ENCODE data around the gene PORCN.
"Not testable (repeated sequence)": the region's sequence is repeated elsewhere in the genome, so short reads cannot be mapped to it uniquely, and the experiment has no call there.

The PORCN gene

DNA sequence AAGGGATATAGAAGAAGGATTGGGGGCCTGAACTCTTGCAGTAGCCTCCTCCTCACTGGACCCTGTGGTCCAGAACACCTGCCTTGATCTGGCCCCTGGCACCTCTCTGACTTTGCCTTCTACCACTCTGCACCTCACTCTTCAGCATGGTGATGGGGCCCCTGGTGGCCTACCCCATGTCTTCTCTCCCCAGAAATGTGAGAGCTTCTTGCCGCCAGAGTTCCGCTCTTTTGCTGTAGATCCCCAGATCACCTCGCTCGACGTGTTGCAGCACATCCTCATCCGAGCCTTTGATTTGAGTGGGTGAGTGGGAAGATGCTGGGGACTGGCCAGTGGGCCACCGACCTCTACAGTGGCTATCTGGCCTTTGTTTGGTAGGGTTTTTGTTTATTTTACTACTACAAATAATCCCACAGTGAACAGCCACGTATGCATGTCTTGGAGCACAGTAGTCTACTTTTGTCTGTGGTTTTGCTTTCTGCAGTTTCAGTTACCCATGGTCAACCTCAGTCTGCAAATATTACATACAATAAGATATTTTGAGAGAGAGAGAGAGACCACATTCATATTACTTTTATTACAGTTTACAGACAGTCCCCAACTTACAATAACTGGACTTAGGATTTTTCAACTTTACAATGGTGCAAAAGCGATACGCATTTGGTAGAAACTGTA lies 32.5 kb downstream of the PORCN start:
- DNase-seq = no peak

DNA sequence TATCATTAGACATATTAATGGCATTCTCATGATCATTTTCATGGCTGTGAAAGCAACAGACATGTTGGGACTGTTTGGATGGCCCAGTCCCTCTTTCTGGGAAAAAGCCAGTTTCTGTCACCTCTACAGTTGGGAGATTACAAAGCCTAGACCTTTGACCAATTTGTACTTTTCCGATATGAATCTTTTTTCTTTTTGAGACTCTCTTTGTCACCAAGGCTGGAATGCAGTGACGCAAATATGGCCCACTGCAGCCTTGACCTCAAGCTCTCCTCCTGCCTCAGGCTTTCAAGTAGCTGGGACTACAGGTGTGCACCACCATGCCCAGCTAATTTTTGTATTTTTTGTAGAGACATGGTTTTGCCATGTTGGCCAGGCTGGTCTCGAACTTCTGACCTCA lies 40.1 kb downstream of the PORCN start:
- DNase-seq = no peak

DNA sequence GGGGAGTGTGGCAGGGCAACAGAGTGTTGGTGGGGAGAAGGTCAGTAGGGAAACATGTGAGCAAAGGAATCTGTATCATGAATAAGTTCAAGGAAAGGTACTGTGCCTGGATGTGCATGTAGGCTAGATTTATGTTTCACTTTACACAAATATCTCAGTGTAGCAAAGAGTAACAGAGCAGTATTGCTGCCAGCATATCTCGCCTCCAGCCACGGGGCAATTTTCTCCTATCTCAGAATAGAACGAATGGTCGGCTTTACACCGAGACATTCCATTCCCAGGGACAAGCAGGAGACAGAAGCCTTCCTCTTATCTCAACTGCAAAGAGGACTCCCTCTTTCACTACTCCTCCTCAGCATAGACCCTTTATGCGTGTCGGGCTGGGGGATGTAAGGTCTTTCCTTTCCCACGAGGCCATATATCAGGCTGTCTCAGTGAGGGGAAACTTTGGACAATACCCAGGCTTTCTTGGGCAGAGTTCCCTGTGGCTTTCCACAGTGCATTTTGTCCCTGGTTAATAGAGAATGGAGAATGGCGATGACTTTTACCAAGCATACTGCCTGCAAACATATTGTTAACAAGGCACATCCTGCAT lies 47.0 kb downstream of the PORCN start:
- not testable (repeated sequence) for DNase-seq

DNA sequence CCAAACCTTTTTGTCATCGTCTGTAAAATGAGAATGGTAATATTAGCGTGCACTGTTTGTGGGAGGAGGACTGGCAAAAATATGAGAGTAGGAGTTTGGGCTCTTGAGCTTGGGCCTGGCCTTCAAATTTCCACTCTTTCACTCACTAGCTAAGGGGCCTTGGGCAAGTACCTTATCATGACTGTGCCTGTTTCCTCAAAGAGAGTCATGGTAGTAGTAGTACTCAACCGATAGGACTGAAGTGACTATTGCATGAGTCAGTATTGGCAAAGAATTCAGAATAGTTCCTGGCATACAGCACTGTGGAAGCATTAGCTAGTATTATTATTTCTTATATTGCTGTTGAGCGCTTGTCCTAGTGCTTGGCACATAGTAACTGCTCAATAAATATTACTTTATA lies 49.5 kb downstream of the PORCN start:
- peak; percentile 80 for DNase-seq

DNA sequence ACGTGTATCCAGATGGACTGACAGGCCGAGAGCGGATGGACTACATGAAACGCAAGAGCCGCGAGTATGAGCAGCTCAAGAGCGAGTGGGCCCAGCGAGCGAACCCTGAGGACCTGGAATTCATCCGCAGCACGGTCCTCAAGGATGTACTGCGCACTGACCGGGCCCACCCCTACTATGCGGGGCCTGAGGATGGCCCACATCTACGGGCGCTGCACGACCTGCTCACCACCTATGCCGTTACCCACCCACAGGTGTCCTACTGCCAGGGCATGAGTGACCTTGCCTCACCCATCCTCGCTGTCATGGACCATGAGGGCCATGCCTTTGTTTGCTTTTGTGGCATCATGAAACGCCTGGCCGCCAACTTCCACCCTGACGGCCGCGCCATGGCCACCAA lies 50.8 kb downstream of the PORCN start:
- no peak for DNase-seq

DNA sequence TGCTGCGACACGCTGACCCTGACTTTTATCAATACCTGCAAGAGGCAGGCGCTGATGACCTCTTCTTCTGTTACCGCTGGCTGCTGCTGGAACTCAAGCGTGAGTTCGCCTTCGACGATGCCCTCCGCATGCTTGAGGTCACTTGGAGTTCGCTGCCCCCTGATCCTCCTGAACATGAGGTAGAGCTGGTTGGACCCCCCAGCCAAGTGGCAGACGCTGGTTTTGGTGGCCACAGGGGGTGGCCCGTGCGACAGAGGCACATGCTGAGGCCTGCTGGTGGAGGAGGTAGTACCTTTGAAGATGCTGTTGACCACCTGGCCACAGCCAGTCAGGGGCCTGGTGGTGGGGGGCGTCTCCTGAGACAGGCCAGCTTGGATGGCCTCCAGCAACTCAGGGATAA lies 51.3 kb downstream of the PORCN start:
- DNase-seq = no peak

DNA sequence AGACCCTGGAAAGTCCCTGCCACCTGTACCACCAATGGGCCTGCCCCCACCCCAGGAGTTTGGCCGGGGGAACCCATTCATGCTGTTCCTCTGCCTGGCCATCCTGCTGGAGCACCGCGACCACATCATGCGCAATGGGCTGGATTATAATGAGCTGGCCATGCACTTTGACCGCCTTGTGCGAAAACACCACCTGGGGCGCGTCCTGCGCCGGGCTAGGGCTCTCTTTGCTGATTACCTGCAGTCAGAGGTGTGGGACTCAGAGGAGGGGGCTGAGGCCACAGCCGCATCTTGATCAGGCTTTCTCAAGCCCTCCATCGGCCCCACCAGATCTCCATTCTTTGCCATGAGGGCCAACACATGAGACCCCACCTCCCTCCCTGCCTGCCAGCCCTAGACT lies 51.9 kb downstream of the PORCN start:
- no peak for DNase-seq

DNA sequence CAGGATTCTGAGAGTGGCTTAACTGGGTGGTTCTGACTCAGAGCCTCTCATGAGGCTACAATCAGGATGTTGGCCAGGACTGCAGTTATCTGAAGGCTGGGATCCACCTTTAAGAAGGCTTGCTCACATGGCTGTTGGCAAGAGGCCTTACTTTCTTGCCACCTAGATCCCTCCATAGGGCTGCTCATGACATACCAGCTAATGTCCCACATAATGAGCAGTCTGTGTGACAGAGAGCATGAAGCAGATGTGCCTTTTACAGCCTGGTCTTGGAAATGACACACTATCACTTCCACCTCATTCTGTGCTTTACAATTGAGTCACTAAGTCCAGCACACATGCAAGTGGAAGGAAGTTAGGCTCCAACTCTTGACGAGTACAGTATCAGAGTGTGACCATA lies 61.2 kb downstream of the PORCN start:
- DNase-seq = no peak
